Kidney epithelial cell (primary cell): ENCODE data around the gene ARHGAP42. TPM values are rescaled to one million over a fixed set of nuclear protein-coding genes. Genes with fewer than 3 reads are reported as not detected.
A peak's percentile ranks its signal among the peaks of the same experiment; 100 is the strongest.
"Not testable (repeated sequence)": the region's sequence is repeated elsewhere in the genome, so short reads cannot be mapped to it uniquely, and the experiment has no call there.

ENCODE experiments used
- DNase-seq: peaks from one replicate; pipeline ENCODE4 v3.0.0-alpha.2; 2010; ENCODE audit warnings: low read depth
- H3K27me3 ChIP-seq: 2 replicates; pipeline ENCODE4 v1.6.0; 2011; ENCODE audit warnings: low read length; ENCODE audit not compliant: control insufficient read depth, insufficient read depth
- H3K36me3 ChIP-seq: 2 replicates; pipeline ENCODE4 v1.5.1; 2011; ENCODE audit warnings: low read length; ENCODE audit not compliant: control insufficient read depth, insufficient read depth
- H3K4me3 ChIP-seq: 2 replicates; pipeline ENCODE4 v1.5.1; 2011; ENCODE audit warnings: low read depth, mild to moderate bottlenecking, control low read depth, low read length
- CTCF ChIP-seq: IDR thresholded peaks from 2 replicates; pipeline ENCODE4 v1.5.1; 2011; ENCODE audit warnings: mild to moderate bottlenecking, moderate library complexity, low read length, control low read depth, inconsistent platforms; ENCODE audit not compliant: insufficient read depth, poor library complexity, severe bottlenecking
- total RNA-seq: library from RNA; depleted of rRNA; stranded (reverse); fragments of >200 nt; gene quantifications from 2 replicates; pipeline ENCODE4 v1.2.3, GENCODE V29; 2015

The ARHGAP42 gene
- total RNA-seq, 1 donor from 2014 or later: 27.9 TPM

- no peak for DNase-seq
- Histone ChIP-seq H3K27me3 (no peaks in the 10 kb centered on the region), H3K36me3 (no peaks in the 10 kb centered on the region), H3K4me3 (no peak overlapping the region)
- TF ChIP-seq CTCF: no peak
Observed at GRCh38 chr11:100888836-100889235, 201.7 kb downstream of the ARHGAP42 start.

DNA sequence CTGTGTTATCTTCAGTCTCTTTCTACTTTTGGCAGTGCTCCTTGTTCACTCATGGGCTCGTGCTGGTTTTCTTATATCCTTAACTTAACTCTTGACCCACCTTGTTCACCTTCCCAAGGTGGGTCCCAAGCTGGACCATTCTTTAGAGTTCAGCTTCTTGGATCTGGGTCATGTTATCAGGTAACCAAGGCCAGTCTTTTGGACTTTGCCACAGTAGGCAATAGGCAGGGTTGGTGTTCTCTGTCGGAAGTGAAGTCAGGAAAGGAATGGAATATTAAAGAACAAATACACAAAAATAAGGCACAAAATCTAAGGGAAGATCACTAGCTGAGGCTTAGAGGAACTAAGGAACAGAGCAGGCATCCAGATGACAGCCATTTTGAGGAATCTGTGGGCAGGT lies 202.7 kb downstream of the ARHGAP42 start:
- Histone ChIP-seq H3K27me3 (no peaks in the 10 kb centered on the region), H3K4me3 (no peak overlapping the region), H3K36me3 (no peaks in the 10 kb centered on the region)
- DNase-seq: no peak
- no peak for TF ChIP-seq CTCF

DNA sequence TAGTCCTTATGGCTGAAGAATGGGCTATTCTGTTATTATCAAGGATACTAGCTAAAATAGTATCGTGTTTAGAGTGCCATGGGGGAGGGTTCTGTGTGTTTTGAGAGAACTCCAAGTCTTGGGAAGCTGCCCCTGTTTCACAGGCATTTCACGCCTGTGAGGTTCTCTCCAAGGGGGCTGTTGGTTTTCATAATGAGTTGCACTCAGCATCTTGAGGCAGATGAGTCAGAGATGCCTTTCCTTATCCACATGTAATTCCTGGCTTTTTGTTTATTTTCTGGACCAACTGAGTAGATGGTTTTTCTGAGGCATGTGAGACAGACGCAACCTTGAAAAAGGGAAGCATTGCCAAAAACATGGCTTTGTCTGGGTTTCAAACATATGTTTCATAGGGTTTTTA lies 203.7 kb downstream of the ARHGAP42 start:
- DNase-seq: peak; percentile 76
- no peak overlapping the region for H3K4me3 ChIP-seq
- no peaks in the 10 kb centered on the region for H3K27me3 ChIP-seq
- no peak for TF ChIP-seq CTCF
- H3K36me3 ChIP-seq: no peaks in the 10 kb centered on the region

- Histone ChIP-seq H3K36me3 (no peaks in the 10 kb centered on the region), H3K27me3 (no peaks in the 10 kb centered on the region), H3K4me3 (no peak overlapping the region)
- no peak for DNase-seq
- no peak for TF ChIP-seq CTCF
Observed at GRCh38 chr11:100892886-100893285, 205.8 kb downstream of the ARHGAP42 start.

DNA sequence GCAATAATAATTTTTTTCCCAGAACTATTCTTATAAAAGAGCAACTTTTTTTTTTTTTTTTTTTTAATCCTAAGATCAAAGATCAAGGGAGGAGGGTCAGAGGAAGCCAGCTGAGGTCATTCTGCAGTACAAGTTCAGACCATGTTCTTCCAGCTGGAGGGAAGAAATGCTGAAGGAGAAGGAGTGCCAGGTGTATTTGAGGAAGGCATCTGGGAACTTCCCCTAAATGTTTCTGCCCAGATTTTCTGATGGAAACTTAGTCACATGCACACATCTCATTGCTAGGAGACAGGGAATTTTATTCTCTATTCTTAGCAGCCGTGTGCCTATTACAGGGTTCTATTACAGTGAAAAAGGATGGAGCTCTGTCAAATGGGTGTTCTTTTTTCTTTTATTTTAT lies 208.4 kb downstream of the ARHGAP42 start:
- Histone ChIP-seq H3K36me3 (no peaks in the 10 kb centered on the region), H3K27me3 (no peaks in the 10 kb centered on the region), H3K4me3 (no peak overlapping the region)
- DNase-seq: no peak
- no peak for TF ChIP-seq CTCF

- H3K27me3 ChIP-seq, H3K4me3 ChIP-seq, H3K36me3 ChIP-seq, DNase-seq: not testable (repeated sequence)
Observed at GRCh38 chr11:100895976-100896375, 208.9 kb downstream of the ARHGAP42 start.

DNA sequence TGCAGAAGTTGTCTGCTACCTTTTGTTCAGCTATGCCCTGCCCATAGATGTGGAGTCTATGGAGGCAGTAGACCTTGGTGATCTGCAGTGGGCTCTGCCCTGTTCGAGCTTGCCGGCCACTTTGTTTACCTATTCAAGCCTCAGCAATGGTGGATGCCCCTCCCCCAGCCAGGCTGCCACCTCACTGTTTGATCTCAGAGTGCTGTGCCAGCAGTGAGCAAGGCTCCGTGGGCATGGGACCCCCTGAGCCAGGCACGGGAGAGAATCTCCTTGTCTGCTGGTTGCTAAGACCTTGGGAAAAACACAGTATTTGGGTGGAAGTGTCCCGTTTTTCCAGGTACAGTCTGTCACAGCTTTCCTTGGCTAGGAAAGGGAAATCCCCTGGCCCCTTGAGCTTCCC lies 214.4 kb downstream of the ARHGAP42 start:
- H3K27me3 ChIP-seq, H3K36me3 ChIP-seq, DNase-seq, H3K4me3 ChIP-seq: not testable (repeated sequence)
